Upper lobe of left lung (tissue), 4 donors: ENCODE results near the gene COL28A1.

Experiments used
- CTCF ChIP-seq, 6 experiments: fragments of 450-650 bp in 4 of 6; fragments of 200-600 bp in 2 of 6; sonication (generic) in 2 of 6; IDR thresholded peaks; one replicate each; pipeline ENCODE4 v1.5.1; 2016 to 2019; ENCODE audit warnings: antibody characterized with exemption in 6 of 6
- POLR2A ChIP-seq, 4 donors: fragments of 450-650 bp; IDR thresholded peaks; one replicate each; pipeline ENCODE4 v1.5.1; 2016 to 2017; ENCODE audit warnings: antibody characterized with exemption in 4 of 4, mild to moderate bottlenecking in 2 of 4
- POLR2AphosphoS5 ChIP-seq, 2 donors: sonication (generic); formaldehyde crosslinking; IDR thresholded peaks; one replicate each; pipeline ENCODE4 v1.5.1; 2017; ENCODE audit warnings: antibody characterized with exemption in 2 of 2

GRCh38 chr7:7556852-7557251 lies 21.2 kb upstream of the COL28A1 start:
- TF ChIP-seq POLR2A (IDR thresholded peaks at IDR 0.05) (no peak), CTCF (IDR thresholded peaks at IDR 0.05) (no peak), POLR2AphosphoS5 (IDR thresholded peaks at IDR 0.05) (no peak)
